Measurements from ENCODE around the gene TDRD10. TPM values are rescaled to one million over a fixed set of nuclear protein-coding genes. Genes with fewer than 3 reads are reported as not detected.
A peak's percentile ranks its signal among the peaks of the same experiment; 100 is the strongest.

The TDRD10 gene
- total RNA-seq, 1 donor from 2014 or later, result not detected

GRCh38 chr1:154499446-154499845 lies 2.6 kb upstream of the TDRD10 start:
- Mint-ChIP-seq H3K9me3 (ENCODE audit: unreplicated experiment) (no peaks in the 10 kb centered on the region), H3K36me3 (ENCODE audit: unreplicated experiment) (peaks cover 5% of the 10 kb centered on the region), H3K27me3 (ENCODE audit: unreplicated experiment) (peaks cover 13% of the 10 kb centered on the region), H3K4me1 (ENCODE audit: low read depth, unreplicated experiment) (peaks cover 4% of the 10 kb centered on the region), H3K27ac (ENCODE audit: unreplicated experiment) (no peak overlapping the region), H3K4me3 (ENCODE audit: unreplicated experiment) (no peak overlapping the region)
- TF ChIP-seq CTCF (IDR thresholded peaks at IDR 0.05; ENCODE audit: partially characterized antibody, unreplicated experiment), result no peak
- no peak for DNase-seq

- Mint-ChIP-seq H3K4me3 (ENCODE audit: unreplicated experiment) (peak overlapping the region; percentile 14), H3K36me3 (ENCODE audit: unreplicated experiment) (peaks cover 5% of the 10 kb centered on the region), H3K27me3 (ENCODE audit: unreplicated experiment) (peaks cover 13% of the 10 kb centered on the region), H3K27ac (ENCODE audit: unreplicated experiment) (no peak overlapping the region), H3K9me3 (ENCODE audit: unreplicated experiment) (no peaks in the 10 kb centered on the region), H3K4me1 (ENCODE audit: low read depth, unreplicated experiment) (peaks cover 4% of the 10 kb centered on the region)
- no peak for DNase-seq
- TF ChIP-seq CTCF (IDR thresholded peaks at IDR 0.05; ENCODE audit: partially characterized antibody, unreplicated experiment), result no peak
These were observed 1.5 kb upstream of the TDRD10 start for GRCh38 chr1:154500533-154500932.

GRCh38 chr1:154501423-154502065 lies 475 bp upstream of the TDRD10 start:
- Mint-ChIP-seq H3K4me3 (ENCODE audit: unreplicated experiment) (peak overlapping the region; percentile 38), H3K9me3 (ENCODE audit: unreplicated experiment) (peaks cover 1% of the 10 kb centered on the region), H3K27me3 (ENCODE audit: unreplicated experiment) (peaks cover 13% of the 10 kb centered on the region), H3K36me3 (ENCODE audit: unreplicated experiment) (peaks cover 5% of the 10 kb centered on the region), H3K4me1 (ENCODE audit: low read depth, unreplicated experiment) (peaks cover 4% of the 10 kb centered on the region), H3K27ac (ENCODE audit: unreplicated experiment) (no peak overlapping the region)
- TF ChIP-seq CTCF (IDR thresholded peaks at IDR 0.05; ENCODE audit: partially characterized antibody, unreplicated experiment), result no peak
- no peak for DNase-seq

GRCh38 chr1:154502744-154503115 lies 711 bp downstream of the TDRD10 start:
- no peaks in the 10 kb centered on the region for H3K4me1 Mint-ChIP-seq (ENCODE audit: low read depth, unreplicated experiment)
- H3K9me3 Mint-ChIP-seq (ENCODE audit: unreplicated experiment), result peaks cover 4% of the 10 kb centered on the region
- no peak overlapping the region for H3K27ac Mint-ChIP-seq (ENCODE audit: unreplicated experiment)
- TF ChIP-seq CTCF (IDR thresholded peaks at IDR 0.05; ENCODE audit: partially characterized antibody, unreplicated experiment), result no peak
- peaks cover 16% of the 10 kb centered on the region for H3K27me3 Mint-ChIP-seq (ENCODE audit: unreplicated experiment)
- H3K4me3 Mint-ChIP-seq (ENCODE audit: unreplicated experiment), result no peak overlapping the region
- H3K36me3 Mint-ChIP-seq (ENCODE audit: unreplicated experiment), result peaks cover 5% of the 10 kb centered on the region
- no peak for DNase-seq

- Mint-ChIP-seq H3K27me3 (ENCODE audit: unreplicated experiment) (peaks cover 16% of the 10 kb centered on the region), H3K36me3 (ENCODE audit: unreplicated experiment) (peaks cover 5% of the 10 kb centered on the region), H3K27ac (ENCODE audit: unreplicated experiment) (no peak overlapping the region), H3K9me3 (ENCODE audit: unreplicated experiment) (peaks cover 4% of the 10 kb centered on the region), H3K4me1 (ENCODE audit: low read depth, unreplicated experiment) (no peaks in the 10 kb centered on the region), H3K4me3 (ENCODE audit: unreplicated experiment) (peak overlapping the region; percentile 31)
- TF ChIP-seq CTCF (IDR thresholded peaks at IDR 0.05; ENCODE audit: partially characterized antibody, unreplicated experiment), result no peak
- DNase-seq, result no peak
These were observed 1.9 kb downstream of the TDRD10 start for GRCh38 chr1:154503898-154504297.

Data from glutamatergic neuron (in vitro differentiated cells).